Gastrocnemius medialis (tissue), 4 donors: ENCODE results near the gene SNX1. TPM values are rescaled to one million over a fixed set of nuclear protein-coding genes. Genes with fewer than 3 reads are reported as not detected.

Source experiments
- ATAC-seq, 2 donors: fragments of 150-250 bp; one replicate each; pipeline ENCODE4 v1.9.1; 2016
- DNase-seq, 2 donors: peaks; one replicate each; pipeline ENCODE4 v3.0.0-alpha.2; 2019
- H3K27ac ChIP-seq, 4 donors: fragments of 200-600 bp; sonication (generic); 1 replicate in 1 of 4; 2 replicates in 3 of 4; pipeline ENCODE4 v1.5.1; 2016 to 2018; ENCODE audit warnings: mild to moderate bottlenecking in 2 of 4, moderate library complexity in 1 of 4
- H3K27me3 ChIP-seq, 3 donors: fragments of 200-600 bp; sonication (generic) in 2 of 3; 1 replicate in 1 of 3; 2 replicates in 2 of 3; pipeline versions ENCODE4 v1.5.1 to v1.6.0; 2016 to 2019; ENCODE audit warnings: mild to moderate bottlenecking in 1 of 3, moderate library complexity in 1 of 3
- H3K36me3 ChIP-seq, 2 donors: fragments of 200-600 bp; sonication (generic) in 1 of 2; one replicate each; pipeline ENCODE4 v1.5.1; 2017 to 2018
- H3K4me1 ChIP-seq, 2 donors: fragments of 200-600 bp; sonication (generic) in 1 of 2; one replicate each; pipeline ENCODE4 v1.5.1; 2016 to 2017; ENCODE audit warnings: mild to moderate bottlenecking in 2 of 2
- H3K4me3 ChIP-seq, 4 donors: fragments of 200-600 bp; sonication (generic) in 3 of 4; 1 replicate in 1 of 4; 2 replicates in 3 of 4; pipeline ENCODE4 v1.5.1; 2016 to 2019; ENCODE audit warnings: mild to moderate bottlenecking in 2 of 4
- H3K9me3 ChIP-seq, 3 donors: fragments of 200-600 bp; sonication (generic) in 2 of 3; 1 replicate in 1 of 3; 2 replicates in 2 of 3; pipeline ENCODE4 v1.5.1; 2016 to 2019
- POLR2A ChIP-seq, 2 donors: fragments of 450-650 bp; IDR thresholded peaks; one replicate each; pipeline ENCODE4 v1.6.1; 2017; ENCODE audit warnings: antibody characterized with exemption in 2 of 2, mild to moderate bottlenecking in 2 of 2, moderate library complexity in 2 of 2
- in situ Hi-C, 4 donors: fragments of 200-750 bp; cut with MboI; loops; one replicate each; pipeline versions ENCODE4 v1.15.0 to v1.8.0; 2017; ENCODE audit warnings: low sequenced_read_pairs in 4 of 4
- intact Hi-C: fragments of 100-400 bp; cut with DNase I; formaldehyde crosslinking; loops from one replicate; pipeline ENCODE4 v1.15.1; 2023; ENCODE audit warnings: low total_unique reads
- total RNA-seq, 4 donors: library from RNA; depleted of rRNA; stranded (reverse); fragments of >200 nt; gene quantifications; one replicate each; pipeline versions ENCODE4 v1.1.0 to v1.2.3, GENCODE V29; 2016
- TF ChIP-seq, protein P1 (sequence below), 5 experiments: fragments of 450-650 bp in 3 of 5; fragments of 200-600 bp in 2 of 5; sonication (generic) in 2 of 5; IDR thresholded peaks in 4 of 5; conservative IDR thresholded peaks in 1 of 5; 1 replicate in 4 of 5; 2 replicates in 1 of 5; pipeline ENCODE4 v1.5.1; 2016 to 2019; ENCODE audit warnings: antibody characterized with exemption in 5 of 5, mild to moderate bottlenecking in 3 of 5, moderate library complexity in 3 of 5

SNX1 gene
- total RNA-seq, 4 donors from 2014 or later: 26.7 to 39.3 (median 34.1) TPM

DNA sequence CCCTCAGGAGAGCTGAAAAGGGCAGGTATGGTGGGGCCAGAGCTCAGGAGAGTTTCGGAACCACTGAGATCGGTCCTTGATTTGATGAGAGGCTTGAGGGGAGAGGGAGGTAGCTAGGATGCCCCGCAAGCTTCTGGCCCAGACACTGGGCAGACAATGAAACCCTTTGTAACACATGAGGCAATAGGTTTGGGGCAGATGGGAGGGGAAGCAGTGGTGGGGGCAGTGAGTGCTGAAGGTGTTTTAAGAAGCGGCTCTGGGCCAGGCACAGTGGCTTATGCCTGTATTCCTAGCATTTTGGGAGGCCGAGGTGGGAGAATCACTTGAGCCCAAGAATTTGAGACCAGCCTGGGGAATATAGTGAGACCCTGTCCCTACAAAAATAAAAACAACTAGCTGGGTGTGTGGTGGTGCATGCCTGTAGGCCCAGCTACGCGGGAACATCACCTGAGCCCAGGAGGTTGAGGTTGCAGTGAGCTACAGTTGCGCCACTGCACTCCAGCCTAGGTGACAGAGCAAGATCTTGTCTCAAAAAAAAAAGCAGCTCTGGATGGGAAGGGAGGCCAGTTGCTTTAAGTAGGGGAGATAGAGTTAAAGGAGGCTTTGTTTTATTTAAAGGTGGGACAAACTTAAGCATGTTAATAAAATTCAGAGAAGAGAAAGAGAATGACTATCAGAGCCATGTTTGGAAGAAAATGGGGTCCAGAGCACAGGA lies 46.2 kb downstream of the SNX1 start:
- ATAC-seq: no peak
- H3K36me3 ChIP-seq: peaks cover 0 to 52% of the 10 kb centered on the region in 2 donors
- intact Hi-C loops: no loop called here

DNA sequence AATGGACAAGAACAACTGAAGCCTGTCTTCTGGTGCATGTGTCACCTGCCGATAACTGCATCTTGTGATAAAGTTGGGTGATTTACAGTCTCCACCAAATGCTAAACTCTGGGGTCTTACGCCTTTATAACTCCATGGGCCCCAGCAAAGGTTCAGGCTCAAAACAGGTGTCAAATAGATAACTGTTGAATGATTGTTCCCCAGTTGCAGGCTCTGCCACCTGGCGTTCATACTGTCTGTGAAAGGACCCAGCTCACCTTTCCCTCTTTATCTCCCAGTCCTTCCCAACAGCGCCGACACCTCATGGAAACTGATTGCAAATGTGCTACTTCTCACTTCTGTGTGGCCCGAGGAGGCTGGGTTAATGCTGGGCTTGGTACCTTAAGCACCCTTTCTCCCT lies 47.5 kb downstream of the SNX1 start:
- H3K4me1 ChIP-seq: no peaks in the 10 kb centered on the region
- TF ChIP-seq, protein P1, sequence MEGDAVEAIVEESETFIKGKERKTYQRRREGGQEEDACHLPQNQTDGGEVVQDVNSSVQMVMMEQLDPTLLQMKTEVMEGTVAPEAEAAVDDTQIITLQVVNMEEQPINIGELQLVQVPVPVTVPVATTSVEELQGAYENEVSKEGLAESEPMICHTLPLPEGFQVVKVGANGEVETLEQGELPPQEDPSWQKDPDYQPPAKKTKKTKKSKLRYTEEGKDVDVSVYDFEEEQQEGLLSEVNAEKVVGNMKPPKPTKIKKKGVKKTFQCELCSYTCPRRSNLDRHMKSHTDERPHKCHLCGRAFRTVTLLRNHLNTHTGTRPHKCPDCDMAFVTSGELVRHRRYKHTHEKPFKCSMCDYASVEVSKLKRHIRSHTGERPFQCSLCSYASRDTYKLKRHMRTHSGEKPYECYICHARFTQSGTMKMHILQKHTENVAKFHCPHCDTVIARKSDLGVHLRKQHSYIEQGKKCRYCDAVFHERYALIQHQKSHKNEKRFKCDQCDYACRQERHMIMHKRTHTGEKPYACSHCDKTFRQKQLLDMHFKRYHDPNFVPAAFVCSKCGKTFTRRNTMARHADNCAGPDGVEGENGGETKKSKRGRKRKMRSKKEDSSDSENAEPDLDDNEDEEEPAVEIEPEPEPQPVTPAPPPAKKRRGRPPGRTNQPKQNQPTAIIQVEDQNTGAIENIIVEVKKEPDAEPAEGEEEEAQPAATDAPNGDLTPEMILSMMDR (IDR thresholded peaks at IDR 0.05 in 4 of 5, conservative IDR thresholded peaks at IDR 0.05 in 1 of 5): no peak
- no peak for TF ChIP-seq POLR2A (IDR thresholded peaks at IDR 0.05)
- H3K27me3 ChIP-seq: no peaks in the 10 kb centered on the region
- no peak overlapping the region for H3K27ac ChIP-seq
- no peaks in the 10 kb centered on the region for H3K9me3 ChIP-seq
- no peak for ATAC-seq
- DNase-seq: no peak
- peaks cover 0 to 40% of the 10 kb centered on the region in 2 donors for H3K36me3 ChIP-seq
- no peak overlapping the region for H3K4me3 ChIP-seq
- intact Hi-C loops (no loop called here), in situ Hi-C loops (no loop called here)

More for the DNA sequence above, 46.2 kb downstream of the SNX1 start:
- no peak for DNase-seq
- in situ Hi-C loops: no loop called here
- Histone ChIP-seq H3K9me3 (no peaks in the 10 kb centered on the region), H3K27ac (no peak overlapping the region), H3K27me3 (no peaks in the 10 kb centered on the region), H3K4me3 (no peak overlapping the region), H3K4me1 (no peaks in the 10 kb centered on the region)
- no peak for TF ChIP-seq POLR2A (IDR thresholded peaks at IDR 0.05)
- TF ChIP-seq, protein P1 (IDR thresholded peaks at IDR 0.05 in 4 of 5, conservative IDR thresholded peaks at IDR 0.05 in 1 of 5): no peak

DNA sequence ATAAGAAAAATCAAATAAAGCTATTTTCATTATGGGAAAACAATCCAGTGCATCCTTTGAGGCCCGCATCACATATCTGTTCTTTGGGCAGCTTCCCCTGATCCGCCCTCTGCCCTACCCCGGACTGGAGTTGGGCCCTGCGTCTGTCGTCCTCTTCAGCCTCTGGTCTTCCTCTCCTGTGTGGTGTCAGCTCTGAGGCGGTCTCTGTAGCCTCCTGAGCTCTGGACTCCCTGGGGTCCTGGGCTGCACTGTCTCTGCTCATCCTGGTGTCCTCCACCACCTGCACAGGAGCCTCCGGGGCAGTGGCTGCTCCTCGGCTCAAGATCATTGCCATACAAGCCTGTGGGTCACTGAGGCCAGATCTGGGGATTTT lies 48.4 kb downstream of the SNX1 start:
- Histone ChIP-seq H3K4me3 (no peak overlapping the region), H3K4me1 (no peaks in the 10 kb centered on the region), H3K36me3 (peaks cover 0 to 33% of the 10 kb centered on the region in 2 donors), H3K9me3 (no peaks in the 10 kb centered on the region), H3K27ac (no peak overlapping the region), H3K27me3 (no peaks in the 10 kb centered on the region)
- TF ChIP-seq, protein P1 (IDR thresholded peaks at IDR 0.05 in 4 of 5, conservative IDR thresholded peaks at IDR 0.05 in 1 of 5): no peak
- no peak for TF ChIP-seq POLR2A (IDR thresholded peaks at IDR 0.05)
- in situ Hi-C loops (no loop called here), intact Hi-C loops (no loop called here)
- ATAC-seq: no peak
- DNase-seq: no peak

DNA sequence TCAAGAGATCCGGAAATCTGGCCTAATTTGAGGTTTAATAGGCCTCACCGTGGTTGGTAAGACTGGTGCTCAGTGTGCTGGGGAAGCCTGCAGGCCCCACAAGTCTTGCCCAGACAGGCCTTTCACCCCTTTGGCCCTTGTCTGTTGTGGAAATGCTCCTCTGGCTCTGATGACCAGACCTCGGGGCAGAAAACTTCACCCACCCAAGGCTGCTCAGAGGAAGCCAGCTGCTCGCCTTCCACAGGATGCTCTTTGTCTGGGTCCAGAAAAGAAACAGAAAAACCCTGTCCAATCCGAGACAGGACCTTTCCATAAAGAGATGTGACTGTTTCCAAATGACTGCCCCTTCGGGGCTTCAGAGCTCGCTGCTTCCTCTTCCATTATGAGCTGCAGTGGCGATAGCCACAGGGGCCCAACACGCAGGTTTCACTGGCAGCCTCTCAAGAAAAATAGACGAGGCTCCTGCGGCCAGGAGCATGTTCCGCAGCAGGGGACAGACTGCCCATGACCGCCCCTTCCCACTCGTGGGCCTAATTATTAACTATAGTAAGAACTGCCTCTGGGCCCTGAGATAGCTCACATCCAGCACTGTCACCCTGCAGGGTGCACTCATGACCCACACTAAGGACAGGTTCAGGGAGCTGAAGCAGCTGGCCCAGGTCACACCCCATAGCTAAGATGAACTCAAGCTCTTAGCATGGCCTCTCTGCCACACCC lies 48.9 kb downstream of the SNX1 start:
- Histone ChIP-seq H3K9me3 (no peaks in the 10 kb centered on the region), H3K27ac (no peak overlapping the region), H3K36me3 (peaks cover 0 to 33% of the 10 kb centered on the region in 2 donors), H3K4me1 (no peaks in the 10 kb centered on the region), H3K4me3 (no peak overlapping the region), H3K27me3 (no peaks in the 10 kb centered on the region)
- DNase-seq (no peak), ATAC-seq (no peak)
- TF ChIP-seq, protein P1 (IDR thresholded peaks at IDR 0.05 in 4 of 5, conservative IDR thresholded peaks at IDR 0.05 in 1 of 5): no peak
- TF ChIP-seq POLR2A (IDR thresholded peaks at IDR 0.05): no peak
- in situ Hi-C loops: no loop called here
- intact Hi-C loops: no loop called here
